Measurements from ENCODE around the gene PKP4. TPM values are rescaled to one million over a fixed set of nuclear protein-coding genes. Genes with fewer than 3 reads are reported as not detected.

PKP4 gene
- polyA plus RNA-seq, 1 donor from 2014 or later = 24.2 TPM

- Histone ChIP-seq H3F3A (ENCODE audit: insufficient read depth, low read length, poor library complexity, severe bottlenecking) (no peaks in the 10 kb centered on the region), H3K27me3 (ENCODE audit: insufficient read depth, low read depth, low read length) (no peaks in the 10 kb centered on the region), H3K79me2 (replicated peaks; ENCODE audit: insufficient read depth, low read length) (no peaks in the 10 kb centered on the region), H3K27ac (ENCODE audit: low read length) (no peak overlapping the region), H3K4me3 (ENCODE audit: low read length) (no peak overlapping the region), H3K36me3 (ENCODE audit: insufficient read depth, low read length) (no peaks in the 10 kb centered on the region), H3K9me3 (ENCODE audit: low read length) (no peaks in the 10 kb centered on the region), H4K20me1 (ENCODE audit: insufficient read depth) (no peaks in the 10 kb centered on the region), H3K4me2 (ENCODE audit: low read length) (no peak overlapping the region), H2AFZ (ENCODE audit: low read depth, low read length) (no peak overlapping the region), H3K9me2 (ENCODE audit: insufficient read depth, low read length) (no peaks in the 10 kb centered on the region), H3K9ac (ENCODE audit: low read length) (no peak overlapping the region)
- TF ChIP-seq RAD21 (conservative IDR thresholded peaks at IDR 0.05) (no peak), TAF1 (IDR thresholded peaks at IDR 0.05; ENCODE audit: low read depth) (no peak), MXI1 (conservative IDR thresholded peaks at IDR 0.05; ENCODE audit: poor library complexity, severe bottlenecking) (no peak), REST (IDR thresholded peaks at IDR 0.05; ENCODE audit: borderline replicate concordance) (no peak)
These were observed 24.4 kb downstream of the PKP4 start for GRCh38 chr2:158481116-158481515.

- Histone ChIP-seq H3F3A (ENCODE audit: insufficient read depth, low read length, poor library complexity, severe bottlenecking) (no peaks in the 10 kb centered on the region), H3K4me3 (ENCODE audit: low read length) (no peak overlapping the region), H3K27me3 (ENCODE audit: insufficient read depth, low read depth, low read length) (no peaks in the 10 kb centered on the region), H3K9ac (ENCODE audit: low read length) (no peak overlapping the region), H3K9me2 (ENCODE audit: insufficient read depth, low read length) (no peaks in the 10 kb centered on the region), H3K79me2 (replicated peaks; ENCODE audit: insufficient read depth, low read length) (no peaks in the 10 kb centered on the region), H4K20me1 (ENCODE audit: insufficient read depth) (no peaks in the 10 kb centered on the region), H3K9me3 (ENCODE audit: low read length) (no peaks in the 10 kb centered on the region), H2AFZ (ENCODE audit: low read depth, low read length) (no peak overlapping the region), H3K27ac (ENCODE audit: low read length) (no peak overlapping the region), H3K36me3 (ENCODE audit: insufficient read depth, low read length) (no peaks in the 10 kb centered on the region), H3K4me2 (ENCODE audit: low read length) (no peak overlapping the region)
- no peak for TF ChIP-seq MXI1 (conservative IDR thresholded peaks at IDR 0.05; ENCODE audit: poor library complexity, severe bottlenecking)
- TF ChIP-seq SMC3 (conservative IDR thresholded peaks at IDR 0.05; ENCODE audit: poor library complexity) = no peak
- no peak for TF ChIP-seq REST (IDR thresholded peaks at IDR 0.05; ENCODE audit: borderline replicate concordance)
- TF ChIP-seq RAD21 (conservative IDR thresholded peaks at IDR 0.05) = no peak
- TF ChIP-seq EZH2 (IDR thresholded peaks at IDR 0.05; ENCODE audit: borderline replicate concordance, insufficient read depth, low read length, poor library complexity, severe bottlenecking) = no peak
- TF ChIP-seq CTCF (IDR thresholded peaks at IDR 0.05; ENCODE audit: poor library complexity, severe bottlenecking) = no peak
- no peak for TF ChIP-seq EP300 (conservative IDR thresholded peaks at IDR 0.05; ENCODE audit: poor library complexity, severe bottlenecking)
- no peak for TF ChIP-seq POLR2AphosphoS5 (IDR thresholded peaks at IDR 0.05)
- TF ChIP-seq TAF1 (IDR thresholded peaks at IDR 0.05; ENCODE audit: low read depth) = no peak
These were observed 25.8 kb downstream of the PKP4 start for GRCh38 chr2:158482594-158482993.
